DOHH2 (cell line): ENCODE results near the gene STPG4.

Experiments used
- H3F3A ChIP-seq: fragments of 200-600 bp; sonication (generic), shearing (Covaris generic); 2 replicates; pipeline ENCODE4 v1.6.0; 2016; ENCODE audit warnings: antibody characterized with exemption, mild to moderate bottlenecking; ENCODE audit not compliant: control insufficient read depth, insufficient read depth
- H3K27ac ChIP-seq: fragments of 200-600 bp; sonication (generic); 2 replicates; pipeline ENCODE4 v1.5.1; 2014; ENCODE audit warnings: low read depth, mild to moderate bottlenecking, low read length, moderate library complexity
- H3K27me3 ChIP-seq: fragments of 200-600 bp; sonication (generic); 2 replicates; pipeline ENCODE4 v1.6.1; 2014; ENCODE audit warnings: mild to moderate bottlenecking, low read length, mixed read lengths; ENCODE audit not compliant: control insufficient read depth
- H3K36me3 ChIP-seq: fragments of 200-600 bp; sonication (generic); 2 replicates; pipeline ENCODE4 v1.6.1; 2014; ENCODE audit warnings: mild to moderate bottlenecking, low read length, moderate library complexity, mixed read lengths; ENCODE audit not compliant: control insufficient read depth
- H3K4me1 ChIP-seq: fragments of 200-600 bp; sonication (generic); 2 replicates; pipeline ENCODE4 v1.6.1; 2014; ENCODE audit warnings: mild to moderate bottlenecking, low read length, mixed read lengths; ENCODE audit not compliant: control insufficient read depth
- H3K4me2 ChIP-seq: fragments of 200-600 bp; sonication (generic); 2 replicates; pipeline ENCODE4 v1.6.0; 2014; ENCODE audit warnings: mild to moderate bottlenecking, low read length, moderate library complexity
- H3K4me3 ChIP-seq: fragments of 200-600 bp; sonication (generic); 2 replicates; pipeline ENCODE4 v1.5.1; 2014; ENCODE audit warnings: mild to moderate bottlenecking, low read length, mixed read lengths
- H3K79me2 ChIP-seq: fragments of 200-600 bp; sonication (generic); 2 replicates; pipeline ENCODE4 v1.6.1; 2014; ENCODE audit warnings: mild to moderate bottlenecking, low read length, mixed read lengths; ENCODE audit not compliant: control insufficient read depth
- H3K9me2 ChIP-seq: fragments of 200-600 bp; sonication (generic); replicated peaks from 2 replicates; pipeline ENCODE4 v1.6.1; 2014; ENCODE audit warnings: mild to moderate bottlenecking, low read length, mixed read lengths; ENCODE audit not compliant: control insufficient read depth
- H3K9me3 ChIP-seq: fragments of 200-600 bp; sonication (generic); 2 replicates; pipeline ENCODE4 v1.6.1; 2014; ENCODE audit warnings: antibody characterized with exemption, low read length, mixed read lengths; ENCODE audit not compliant: control insufficient read depth, insufficient read depth
- H4K20me1 ChIP-seq: fragments of 200-600 bp; sonication (generic); 2 replicates; pipeline ENCODE4 v1.6.0; 2014; ENCODE audit warnings: low read depth, mild to moderate bottlenecking, antibody characterized with exemption, low read length, moderate library complexity; ENCODE audit not compliant: control insufficient read depth, insufficient read depth
- CTCF ChIP-seq: fragments of 200-600 bp; sonication (generic); IDR thresholded peaks from one replicate; pipeline ENCODE4 v1.5.1; 2014; ENCODE audit warnings: antibody characterized with exemption, mild to moderate bottlenecking, low read depth, low read length; ENCODE audit not compliant: poor library complexity, severe bottlenecking
- EZH2phosphoT487 ChIP-seq: fragments of 200-600 bp; sonication (generic); IDR thresholded peaks from 2 replicates; pipeline ENCODE4 v1.6.1; 2017; ENCODE audit warnings: borderline replicate concordance, mild to moderate bottlenecking, antibody characterized with exemption, low read length, moderate library complexity, mixed read lengths

Gene STPG4

DNA sequence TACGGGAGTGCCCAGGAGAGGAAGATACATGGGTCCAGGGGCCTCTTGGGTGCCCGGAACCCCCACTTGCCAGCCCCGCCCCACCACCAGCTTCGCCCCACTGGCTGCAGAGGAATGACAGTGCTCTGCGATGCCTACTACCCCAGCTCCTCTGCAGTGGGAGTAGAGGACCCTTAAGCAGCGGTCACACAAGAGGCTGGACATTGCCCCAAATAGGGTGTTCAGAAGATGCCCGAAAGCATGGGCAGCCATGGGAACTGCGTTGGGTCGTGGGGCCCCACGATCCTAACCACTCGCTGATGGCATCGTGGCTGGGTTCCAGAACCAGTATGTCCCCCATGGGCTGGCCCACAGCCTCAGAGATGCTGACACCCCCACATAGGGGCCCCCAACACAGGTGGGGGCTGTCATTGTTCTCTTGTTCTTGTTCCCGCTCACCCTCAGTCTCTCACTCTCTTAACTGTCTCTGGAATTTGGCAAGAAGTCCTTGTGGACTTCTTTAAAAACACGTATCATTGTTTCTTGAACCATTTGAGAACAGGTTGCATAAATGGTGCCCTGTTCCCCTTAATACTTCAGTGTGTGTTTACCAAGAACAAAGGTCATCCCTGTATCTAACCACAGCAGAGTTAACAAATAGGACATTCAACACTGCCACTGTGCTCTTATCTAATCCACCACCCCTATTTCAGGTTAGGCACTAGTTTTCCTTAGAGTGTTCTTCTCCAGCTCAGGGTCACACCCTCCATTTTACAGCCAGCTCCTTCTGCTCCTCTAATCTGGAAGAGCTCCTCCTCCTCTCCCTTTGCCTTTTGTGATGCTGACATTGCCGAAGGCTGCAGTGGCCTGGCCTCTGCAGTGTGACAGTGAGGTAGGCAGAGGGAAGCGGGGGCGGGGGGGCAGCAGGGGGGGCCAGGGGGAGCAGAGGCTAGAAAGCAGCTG lies 76.3 kb downstream of the STPG4 start:
- H3K27me3 ChIP-seq, result no peaks in the 10 kb centered on the region
- no peaks in the 10 kb centered on the region for H3K36me3 ChIP-seq
- no peak for TF ChIP-seq CTCF
- no peak for TF ChIP-seq EZH2phosphoT487
- no peaks in the 10 kb centered on the region for H3K79me2 ChIP-seq
- H3K9me2 ChIP-seq, result no peaks in the 10 kb centered on the region
- no peak overlapping the region for H3K4me3 ChIP-seq
- H3F3A ChIP-seq, result no peaks in the 10 kb centered on the region
- no peaks in the 10 kb centered on the region for H3K9me3 ChIP-seq
- no peak overlapping the region for H3K4me2 ChIP-seq
- H4K20me1 ChIP-seq, result 0 out of 2 replicates have a peak, but pooled peaks cover 2% of the 10 kb centered on the region
- H3K4me1 ChIP-seq, result no peaks in the 10 kb centered on the region
- H3K27ac ChIP-seq, result no peak overlapping the region

DNA sequence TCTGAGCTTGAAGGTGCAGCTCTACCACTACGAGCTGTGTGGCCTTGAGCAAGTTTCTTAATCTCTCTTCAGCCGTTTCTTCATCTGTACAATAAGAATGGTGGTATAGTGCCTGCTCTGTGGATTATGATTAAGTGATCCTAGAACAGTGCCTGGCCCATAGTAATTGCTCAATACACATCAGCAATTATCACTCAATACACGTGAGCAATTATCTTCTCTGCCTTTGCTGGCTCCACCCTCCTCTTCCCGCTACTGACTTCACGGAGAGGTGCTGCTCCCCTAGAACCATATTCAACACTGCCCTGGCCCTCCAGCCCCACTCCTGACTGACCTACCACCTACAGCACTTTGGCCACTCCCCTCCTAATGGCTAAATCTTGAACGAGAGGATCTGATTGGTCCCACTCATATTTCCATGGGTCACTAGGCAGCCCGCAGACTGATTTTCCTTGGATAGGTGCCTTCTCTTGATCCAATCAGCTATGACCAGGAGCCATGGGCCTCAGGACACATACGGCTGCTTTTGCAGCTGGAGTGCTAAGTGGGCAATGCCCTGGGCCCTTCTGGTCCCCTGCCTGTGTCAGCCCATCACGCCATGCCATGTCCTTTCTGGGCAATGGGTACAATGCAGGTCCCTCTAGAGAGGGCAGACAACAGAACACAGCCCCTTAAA lies 77.5 kb downstream of the STPG4 start:
- TF ChIP-seq CTCF (no peak), EZH2phosphoT487 (no peak)
- Histone ChIP-seq H3K4me1 (no peaks in the 10 kb centered on the region), H3K9me2 (no peaks in the 10 kb centered on the region), H3K27me3 (no peaks in the 10 kb centered on the region), H3K4me2 (no peak overlapping the region), H3K9me3 (no peaks in the 10 kb centered on the region), H3K27ac (no peak overlapping the region), H3K36me3 (peaks cover 5% of the 10 kb centered on the region; the same call in 1 of the 2 replicates), H3K4me3 (no peak overlapping the region), H3F3A (no peaks in the 10 kb centered on the region), H4K20me1 (0 out of 2 replicates have a peak, but pooled peaks cover 2% of the 10 kb centered on the region), H3K79me2 (no peaks in the 10 kb centered on the region)

DNA sequence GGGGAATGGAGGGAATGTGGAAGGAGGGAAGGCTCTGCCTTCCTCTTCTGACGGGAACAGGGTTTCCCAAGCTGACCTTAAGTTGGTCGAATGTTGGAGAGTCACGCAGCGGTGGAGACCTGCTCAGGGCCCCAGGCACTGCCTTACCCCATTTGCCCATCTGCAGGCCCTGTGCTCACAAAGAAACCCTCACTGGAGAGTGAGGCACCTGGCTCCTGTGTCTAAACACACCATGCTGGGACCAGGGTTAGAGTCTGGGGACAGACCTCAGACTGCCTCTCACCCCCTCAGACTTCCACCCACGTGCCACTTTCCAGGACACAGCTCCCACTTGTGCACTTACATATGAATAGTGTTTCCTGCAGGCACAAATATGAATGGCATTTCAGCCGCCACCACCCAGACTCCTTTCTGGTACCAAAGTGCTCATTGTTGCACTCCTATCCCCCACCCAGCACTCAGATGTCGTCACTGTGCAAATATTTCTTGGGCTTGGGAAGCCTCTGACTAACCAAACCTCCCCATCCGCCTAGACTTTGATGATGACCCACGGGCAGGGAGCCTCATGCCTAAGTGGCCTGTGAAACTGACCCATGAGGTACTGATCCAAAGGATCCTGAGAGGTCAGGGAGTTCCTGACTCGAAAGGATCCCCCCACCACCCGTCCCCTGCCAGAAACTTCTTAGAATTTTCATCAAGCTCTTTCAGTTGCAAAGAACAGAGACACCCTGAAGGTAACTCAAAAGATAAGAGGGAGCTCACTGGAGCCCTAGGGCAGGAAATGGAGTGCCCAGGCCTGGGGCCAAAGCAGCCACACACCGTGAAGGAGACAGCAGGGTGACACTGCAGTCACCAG lies 78.3 kb downstream of the STPG4 start:
- Histone ChIP-seq H3K9me2 (no peaks in the 10 kb centered on the region), H3K4me3 (no peak overlapping the region), H3K4me2 (no peak overlapping the region), H4K20me1 (0 out of 2 replicates have a peak, but pooled peaks cover 2% of the 10 kb centered on the region), H3K27ac (no peak overlapping the region), H3K79me2 (no peaks in the 10 kb centered on the region), H3F3A (no peaks in the 10 kb centered on the region), H3K27me3 (no peaks in the 10 kb centered on the region), H3K9me3 (no peaks in the 10 kb centered on the region), H3K4me1 (no peaks in the 10 kb centered on the region), H3K36me3 (peaks cover 11% of the 10 kb centered on the region; the same call in 1 of the 2 replicates)
- TF ChIP-seq EZH2phosphoT487, result no peak
- no peak for TF ChIP-seq CTCF
